Measurements from ENCODE around the gene PPP1R9B.

Gene PPP1R9B

GRCh38 chr17:50150354-50151040 lies at the start of gene PPP1R9B:
Gene PPP1R9B (minus strand): TSS chr17:50150677. CDS start chr17:50150513, 164 bp downstream.
- DNase-seq (ENCODE audit: low read depth): no peak

DNA sequence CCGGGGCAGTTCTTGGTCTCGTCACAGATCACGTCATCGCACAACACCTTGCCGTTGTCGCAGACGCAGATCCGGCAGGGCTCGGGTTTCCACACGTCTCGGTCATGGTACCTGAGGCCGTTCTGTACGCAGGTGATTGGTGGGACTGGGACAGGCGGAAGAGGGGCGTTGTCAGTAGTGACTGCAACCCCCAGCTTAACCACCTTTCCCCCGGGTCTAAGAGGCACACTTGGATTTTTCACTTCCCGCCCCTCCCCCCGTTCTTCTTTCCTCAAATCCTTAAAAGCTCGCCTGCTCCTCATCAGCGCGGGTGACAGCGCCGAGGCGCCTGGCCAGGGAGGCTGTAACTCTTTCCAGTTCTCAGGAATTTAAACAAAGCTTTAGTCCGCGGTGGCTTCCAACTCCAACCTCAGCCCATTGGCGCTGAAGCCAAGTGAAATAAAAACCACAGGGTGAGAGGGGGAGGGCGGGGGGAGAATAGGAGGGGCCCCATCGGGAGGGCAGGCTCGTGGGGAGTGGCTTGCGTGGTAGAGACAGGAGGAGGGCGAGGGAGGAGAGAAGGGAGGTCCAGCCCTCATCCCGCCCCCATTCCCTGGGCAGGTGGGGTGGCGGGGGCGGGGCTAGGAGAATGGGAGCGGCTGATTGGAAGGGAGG lies 49.5 kb upstream of the PPP1R9B start:
- DNase-seq (ENCODE audit: low read depth): no peak

GRCh38 chr17:50199211-50199802 lies 48.8 kb upstream of the PPP1R9B start:
- no peak for DNase-seq (ENCODE audit: low read depth)

DNA sequence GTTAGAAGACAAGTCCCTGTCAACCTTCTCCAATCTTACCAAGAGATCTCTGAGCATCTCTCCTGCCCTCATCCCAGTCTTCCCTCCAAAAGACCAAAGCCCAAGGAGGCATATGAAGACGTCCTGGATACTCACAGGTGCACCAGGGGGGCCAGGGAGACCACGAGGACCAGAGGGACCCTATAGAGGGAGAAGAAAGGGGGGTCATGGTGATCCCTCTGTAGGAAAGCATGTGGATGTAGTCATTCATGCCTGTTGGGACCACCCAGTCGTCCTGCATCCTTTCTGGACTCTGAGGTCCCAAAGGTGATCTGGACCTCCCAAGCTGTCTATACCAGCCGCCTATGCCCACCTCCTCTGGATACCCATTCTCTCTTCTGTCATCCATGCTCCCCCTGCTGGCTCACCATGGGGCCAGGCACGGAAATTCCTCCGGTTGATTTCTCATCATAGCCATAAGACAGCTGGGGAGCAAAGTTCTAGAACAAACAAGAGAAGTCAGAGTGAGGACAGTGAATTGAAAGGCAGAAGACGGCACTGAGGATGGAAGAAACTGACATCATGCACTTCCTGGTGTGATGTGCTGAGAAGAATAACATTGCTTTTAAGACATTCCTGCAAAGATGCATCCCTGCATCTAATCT lies 47.7 kb upstream of the PPP1R9B start:
- no peak for DNase-seq (ENCODE audit: low read depth)

DNA sequence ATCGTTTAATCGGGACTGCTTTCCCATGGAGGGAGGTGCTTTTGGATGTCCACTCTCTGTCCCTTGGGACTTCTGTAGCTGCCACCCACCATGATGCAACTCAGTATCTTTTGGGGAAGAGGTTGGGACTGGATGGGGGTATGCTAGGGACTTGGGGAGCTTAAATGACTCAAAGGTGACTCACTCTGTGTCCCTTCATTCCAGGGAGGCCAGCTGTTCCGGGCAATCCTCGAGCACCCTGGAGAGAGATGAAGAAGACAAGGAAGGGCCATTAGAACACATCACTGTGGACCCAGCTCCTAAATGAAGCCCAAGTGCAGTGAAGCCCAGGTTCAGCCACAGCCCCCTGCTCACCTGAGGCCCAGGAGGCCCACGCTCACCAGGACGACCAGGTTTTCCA lies 46.3 kb upstream of the PPP1R9B start:
- DNase-seq (ENCODE audit: low read depth): peak; percentile 75

DNA sequence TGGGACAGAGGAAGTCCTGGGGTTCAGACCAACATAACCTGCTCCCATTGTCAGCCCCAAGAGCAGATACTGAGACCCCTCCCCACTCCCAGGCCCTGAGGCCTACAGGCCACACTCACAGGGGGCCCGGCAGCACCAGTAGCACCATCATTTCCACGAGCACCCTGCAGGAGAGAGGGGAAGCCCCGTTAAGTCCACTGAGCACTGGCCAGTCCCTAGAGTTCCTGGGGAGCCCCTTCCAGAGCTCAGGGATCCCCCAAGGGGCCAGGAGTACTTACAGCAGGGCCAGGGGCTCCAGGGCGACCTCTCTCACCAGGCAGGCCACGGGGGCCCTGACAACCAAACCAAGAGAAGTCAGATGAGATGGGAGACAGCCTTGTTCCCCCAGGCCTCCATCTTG lies 45.6 kb upstream of the PPP1R9B start:
- DNase-seq (ENCODE audit: low read depth): no peak

GRCh38 chr17:50194934-50195865 lies 44.7 kb upstream of the PPP1R9B start:
- no peak for DNase-seq (ENCODE audit: low read depth)

DNA sequence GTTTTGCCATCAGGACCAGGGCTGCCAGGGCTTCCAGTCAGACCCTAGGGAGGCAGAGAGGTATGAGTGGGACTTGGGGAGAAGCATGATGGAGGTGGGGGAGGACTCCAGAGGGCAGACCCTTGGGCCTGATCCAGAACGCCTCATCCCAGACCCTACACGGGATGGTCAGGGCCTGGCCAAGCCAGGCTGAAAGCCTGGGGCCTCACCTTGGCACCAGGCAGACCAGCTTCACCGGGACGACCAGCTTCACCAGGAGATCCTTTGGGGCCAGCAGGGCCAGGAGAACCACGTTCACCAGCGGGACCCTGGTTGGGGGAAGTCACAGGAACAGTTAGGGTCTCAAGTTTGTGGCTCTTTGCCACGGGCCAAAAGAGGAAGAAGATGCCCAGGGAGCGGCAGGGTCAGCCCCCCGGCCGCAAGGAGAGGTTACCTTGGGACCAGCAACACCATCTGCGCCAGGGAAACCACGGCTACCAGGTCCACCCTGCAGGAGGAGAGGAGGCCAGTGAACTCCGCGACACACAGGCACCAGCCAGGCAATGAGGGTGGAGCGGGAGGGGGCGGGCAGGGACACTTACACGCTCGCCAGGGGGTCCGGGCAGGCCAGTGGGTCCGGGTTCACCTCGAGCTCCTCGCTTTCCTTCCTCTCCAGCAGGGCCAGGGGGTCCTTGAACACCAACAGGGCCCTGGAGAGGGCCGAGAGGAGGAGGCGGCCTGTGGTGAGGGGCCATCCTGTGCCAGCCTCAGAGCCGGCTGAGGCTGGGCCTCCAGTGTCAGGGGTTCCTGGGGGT lies 43.9 kb upstream of the PPP1R9B start:
- no peak for DNase-seq (ENCODE audit: low read depth)

DNA sequence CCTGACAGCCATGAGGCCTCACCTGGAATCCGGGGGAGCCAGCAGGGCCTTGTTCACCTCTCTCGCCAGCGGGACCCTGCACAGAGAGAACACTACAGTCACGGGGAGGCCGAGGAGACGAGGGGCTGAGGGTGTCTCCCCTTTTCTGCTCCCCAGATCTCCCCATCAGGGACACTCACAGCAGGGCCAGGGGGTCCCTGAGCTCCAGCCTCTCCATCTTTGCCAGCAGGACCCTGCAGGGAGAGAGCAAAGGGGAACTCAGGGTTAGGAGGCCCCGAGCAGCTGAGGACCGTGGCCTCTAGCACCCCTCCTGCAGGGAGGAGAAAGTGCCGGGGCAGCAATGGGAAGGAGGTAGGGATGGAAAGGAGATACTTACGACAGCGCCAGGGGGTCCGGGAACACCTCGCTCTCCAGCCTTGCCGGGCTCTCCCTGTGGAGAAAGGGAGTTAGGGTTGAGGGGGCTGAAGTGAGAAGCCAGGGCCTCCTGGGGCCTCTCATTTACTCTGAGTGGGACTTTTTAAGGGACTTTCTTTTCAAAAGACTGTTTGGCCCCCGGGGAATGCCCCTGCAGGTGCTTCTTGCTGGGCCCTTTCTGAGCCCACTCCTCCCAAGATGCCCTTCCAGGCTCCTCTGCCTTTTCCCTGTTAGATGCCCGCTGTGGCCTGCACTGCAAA lies 42.3 kb upstream of the PPP1R9B start:
- DNase-seq (ENCODE audit: low read depth): no peak

DNA sequence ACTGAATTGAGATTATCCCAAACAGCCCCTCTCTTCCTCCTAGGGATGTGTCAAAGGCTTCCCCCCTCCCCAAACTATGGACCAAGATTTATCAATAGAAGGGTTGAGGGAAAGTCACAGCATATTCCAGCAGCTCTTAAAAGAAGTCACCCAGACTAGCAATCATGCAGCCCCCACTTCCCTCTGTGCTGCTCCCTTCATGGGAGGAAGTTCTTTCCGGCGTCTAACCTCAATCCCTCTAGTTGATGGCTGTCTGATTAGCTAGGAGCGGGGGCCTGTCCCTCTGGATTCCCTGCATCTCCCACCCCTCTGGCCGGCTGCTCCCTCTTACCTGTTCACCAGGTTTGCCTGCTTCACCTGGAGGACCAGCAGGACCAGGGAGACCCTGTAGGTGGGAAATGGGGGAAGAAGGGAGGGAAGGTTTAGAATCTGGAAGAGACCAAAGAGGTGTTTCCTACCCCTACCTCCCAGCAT lies 41.7 kb upstream of the PPP1R9B start:
- DNase-seq (ENCODE audit: low read depth): no peak

- DNase-seq (ENCODE audit: low read depth): no peak
Observed at GRCh38 chr17:50191359-50192143, 41.1 kb upstream of the PPP1R9B start.

- DNase-seq (ENCODE audit: low read depth): no peak
Observed at GRCh38 chr17:50190603-50191358, 40.3 kb upstream of the PPP1R9B start.

GRCh38 chr17:50190293-50190602 lies 39.8 kb upstream of the PPP1R9B start:
- DNase-seq (ENCODE audit: low read depth): no peak

- DNase-seq (ENCODE audit: low read depth): no peak
Observed at GRCh38 chr17:50189550-50190292, 39.2 kb upstream of the PPP1R9B start.

GRCh38 chr17:50188921-50189549 lies 38.6 kb upstream of the PPP1R9B start:
- DNase-seq (ENCODE audit: low read depth): no peak

- DNase-seq (ENCODE audit: low read depth): no peak
Observed at GRCh38 chr17:50188531-50188920, 38.0 kb upstream of the PPP1R9B start.

DNA sequence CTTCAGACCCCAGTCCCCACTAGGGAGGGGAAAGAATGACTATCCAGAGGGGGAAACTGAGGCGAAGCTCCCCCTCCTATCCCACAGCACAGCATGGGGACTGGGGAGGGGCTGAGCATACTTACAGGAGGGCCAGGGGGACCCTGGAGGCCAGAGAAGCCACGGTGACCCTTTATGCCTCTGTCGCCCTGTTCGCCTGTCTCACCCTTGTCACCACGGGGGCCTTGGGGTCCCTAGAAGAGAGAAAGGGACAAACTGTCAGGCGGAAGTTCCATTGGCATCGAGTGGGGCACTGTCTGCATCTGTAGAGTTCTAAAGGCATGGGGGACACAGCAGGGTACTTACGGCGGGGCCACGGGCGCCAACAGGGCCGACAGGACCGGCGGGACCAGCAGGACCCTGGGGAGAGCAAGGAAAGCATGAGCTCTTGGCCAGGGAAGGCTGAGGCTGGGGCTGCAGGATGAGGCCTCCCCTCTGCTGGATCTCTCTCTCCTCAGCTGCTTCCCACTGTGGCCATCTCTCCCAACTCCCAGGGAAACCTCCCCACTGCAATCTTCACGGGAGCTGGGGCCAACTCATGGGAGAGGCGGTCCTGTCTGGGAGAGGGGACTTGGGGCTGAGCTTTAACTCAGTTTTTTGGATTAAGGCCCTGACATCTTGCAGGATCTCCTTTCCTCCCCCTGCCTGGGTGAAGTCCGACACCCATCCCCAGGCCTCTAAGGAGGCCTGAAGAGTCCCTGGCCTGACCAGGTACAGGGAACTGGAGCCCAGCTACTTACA lies 37.5 kb upstream of the PPP1R9B start:
- DNase-seq (ENCODE audit: low read depth): no peak

Measured in GM04503 (cell line).